A549 (cell line): ENCODE data around the gene PLCL1. TPM values are rescaled to one million over a fixed set of nuclear protein-coding genes. Genes with fewer than 3 reads are reported as not detected.

Source experiments
- ATAC-seq, 2 experiments: fragments of 200-7000 bp in 1 of 2; fragments of >200 bp in 1 of 2; cut with Nextera tagmentation in 1 of 2; cut with Tn5 transposase in 1 of 2; 3 replicates each; pipeline versions ENCODE4 v1.8.0 to v1.9.1; 2018 to 2020; ENCODE audit warnings: mild to moderate bottlenecking in 1 of 2, moderate library complexity in 1 of 2
- CTCF ChIA-PET: fragments of 300-600 bp; sonication (Branson Sonifier 250); formaldehyde crosslinking; extraction: SDS; loops from one replicate; lab custom pipeline; 2021; ENCODE audit warnings: antibody characterized with exemption, inconsistent platforms; lab: Yijun Ruan, JAX
- POLR2A ChIA-PET: fragments of 350-600 bp; formaldehyde crosslinking; extraction: SDS; loops from one replicate; lab custom pipeline; 2021; ENCODE audit warnings: antibody characterized with exemption, inconsistent platforms; lab: Yijun Ruan, JAX
- DNase-seq, 2 experiments: peaks; one replicate each; pipeline versions ENCODE4 v3.0.0 to v3.0.0-alpha.2; 2011 to 2016; ENCODE audit warnings: low read depth in 1 of 2, low spot score in 1 of 2
- FAIRE-seq: peaks from 2 replicates; lab custom pipeline; 2011; peaks lifted over from hg19 to GRCh38; lab: Jason Lieb, UNC
- H3K27ac ChIP-seq, 2 experiments: fragments of >200 bp; sonication (Bioruptor Twin); formaldehyde crosslinking; 3 replicates each; pipeline ENCODE4 v1.5.1; 2016 to 2017
- H3K4me1 ChIP-seq: fragments of >200 bp; sonication (Bioruptor Twin); formaldehyde crosslinking; 3 replicates; pipeline ENCODE4 v1.6.1; 2016
- H3K4me2 ChIP-seq: fragments of >200 bp; sonication (Bioruptor Twin); formaldehyde crosslinking; 3 replicates; pipeline ENCODE4 v1.6.1; 2016
- H3K4me3 ChIP-seq: fragments of >200 bp; sonication (Bioruptor Twin); formaldehyde crosslinking; 3 replicates; pipeline ENCODE4 v1.5.1; 2016
- H3K9me3 ChIP-seq: fragments of >200 bp; sonication (Bioruptor Twin); formaldehyde crosslinking; 3 replicates; pipeline ENCODE4 v1.6.1; 2016
- CEBPB ChIP-seq, 2 experiments: fragments of >200 bp in 1 of 2; sonication (Bioruptor Twin) in 1 of 2; formaldehyde crosslinking in 1 of 2; IDR thresholded peaks; 2 replicates each; pipeline ENCODE4 v1.6.1; 2012 to 2016
- ESRRA ChIP-seq: fragments of 150-350 bp; IDR thresholded peaks from 2 replicates; pipeline ENCODE4 v1.6.1; 2014; ENCODE audit warnings: mild to moderate bottlenecking, low read length, borderline replicate concordance
- FOXS1 ChIP-seq: fragments of 250-450 bp; sonication (Bioruptor Pico); IDR thresholded peaks from 2 replicates; pipeline ENCODE4 v1.5.0; 2020; ENCODE audit warnings: mild to moderate bottlenecking, moderate library complexity
- HMGXB4 ChIP-seq: fragments of 250-450 bp; sonication (Bioruptor Pico); IDR thresholded peaks from 2 replicates; pipeline ENCODE4 v1.5.0; 2021; ENCODE audit warnings: mild to moderate bottlenecking, moderate library complexity, borderline replicate concordance
- HOXA7 ChIP-seq: fragments of 250-450 bp; sonication (Bioruptor Pico); IDR thresholded peaks from 2 replicates; pipeline ENCODE4 v1.5.0; 2020; ENCODE audit warnings: mild to moderate bottlenecking, moderate library complexity
- MAFK ChIP-seq: fragments of 450-650 bp; IDR thresholded peaks from 2 replicates; pipeline ENCODE4 v1.6.1; 2014; ENCODE audit not compliant: partially characterized antibody
- NFE2L2 ChIP-seq: fragments of 150-350 bp; conservative IDR thresholded peaks from 2 replicates; pipeline ENCODE4 v1.6.1; 2014; ENCODE audit warnings: low read length
- NPAS2 ChIP-seq: fragments of 250-450 bp; sonication (Bioruptor Pico); IDR thresholded peaks from 2 replicates; pipeline ENCODE4 v1.8.0; 2022; ENCODE audit warnings: mild to moderate bottlenecking, moderate library complexity, borderline replicate concordance
- PHF8 ChIP-seq: fragments of 200-600 bp; sonication (generic); IDR thresholded peaks from 2 replicates; pipeline ENCODE4 v1.6.1; 2016; ENCODE audit warnings: low read depth, mild to moderate bottlenecking, antibody characterized with exemption, moderate library complexity, borderline replicate concordance
- REST ChIP-seq: fragments of 200-600 bp; sonication (generic); IDR thresholded peaks from 2 replicates; pipeline ENCODE4 v1.6.1; 2016; ENCODE audit warnings: antibody characterized with exemption, mild to moderate bottlenecking, moderate library complexity
- RFX5 ChIP-seq: fragments of 450-650 bp; IDR thresholded peaks from 2 replicates; pipeline ENCODE4 v1.7.1; 2014; ENCODE audit warnings: antibody characterized with exemption, mild to moderate bottlenecking, moderate library complexity
- SMC3 ChIP-seq: fragments of >200 bp; sonication (Bioruptor Twin); formaldehyde crosslinking; IDR thresholded peaks from 3 replicates; pipeline ENCODE4 v1.6.1; 2018; ENCODE audit warnings: inconsistent platforms
- SREBF2 ChIP-seq: fragments of 450-650 bp; IDR thresholded peaks from 2 replicates; pipeline ENCODE4 v1.6.1; 2014; ENCODE audit warnings: mild to moderate bottlenecking, moderate library complexity
- TP53 ChIP-seq: fragments of 250-450 bp; sonication (Bioruptor Pico); IDR thresholded peaks from 2 replicates; pipeline ENCODE4 v1.5.0; 2021; ENCODE audit warnings: mild to moderate bottlenecking, moderate library complexity
- USF2 ChIP-seq: fragments of 450-650 bp; IDR thresholded peaks from 2 replicates; pipeline ENCODE4 v1.6.1; 2014; ENCODE audit warnings: antibody characterized with exemption
- WGBS: methylation state at CpG from one replicate; pipeline ENCODE4 v1.1.6; 2017; ENCODE audit errors: missing lambda C conversion rate; 5-methylcytosine and 5-hydroxymethylcytosine counted together
- polyA plus RNA-seq, 4 experiments: library from polyadenylated mRNA; depleted of rRNA in 3 of 4; stranded (reverse); fragments of >200 nt; fragmentation: RNase III in 1 of 4; extraction: RNeasy Plus Mini Kit Qiagen cat#74134 plus additional on column Dnase treatment in 1 of 4; gene quantifications; 2 replicates in 3 of 4; 3 replicates in 1 of 4; pipeline ENCODE4 v1.2.3, GENCODE V29; 2011 to 2017

Gene PLCL1
- polyA plus RNA-seq, 2 of the 4 experiments (the other 2 are of a cell fraction), result 0.03 TPM

GRCh38 chr2:197990356-197990755 is 186.0 kb downstream of the PLCL1 start:
- TF ChIP-seq MAFK, result no peak
- TF ChIP-seq RFX5, result no peak
- no peak for TF ChIP-seq CEBPB (IDR thresholded peaks at IDR 0.05)
- TF ChIP-seq NFE2L2, result no peak
- TF ChIP-seq PHF8, result no peak
- TF ChIP-seq FOXS1 (CRISPR knock-in tag), result no peak
- TF ChIP-seq ESRRA, result no peak
- CTCF ChIA-PET, result no interaction called here

GRCh38 chr2:197992482-197993133 is 188.2 kb downstream of the PLCL1 start:
- CTCF ChIA-PET, result no interaction called here

More at GRCh38 chr2:197990356-197990755, 186.0 kb downstream of the PLCL1 start:
- ATAC-seq (no peak), DNase-seq (no peak), FAIRE-seq (no peak)
- H3K27ac ChIP-seq, result no peak overlapping the region
- H3K4me2 ChIP-seq, result no peak overlapping the region
- no peaks in the 10 kb centered on the region for H3K9me3 ChIP-seq
- POLR2A ChIA-PET, result no interaction called here
- no peaks in the 10 kb centered on the region for H3K4me1 ChIP-seq
- WGBS, result 39% methylated on average over 2 of the region's 2 CpGs
- no peak overlapping the region for H3K4me3 ChIP-seq

More at GRCh38 chr2:197992482-197993133, 188.2 kb downstream of the PLCL1 start:
- Histone ChIP-seq H3K4me3 (no peak overlapping the region), H3K9me3 (no peaks in the 10 kb centered on the region), H3K27ac (no peak overlapping the region), H3K4me1 (no peaks in the 10 kb centered on the region), H3K4me2 (no peak overlapping the region)
- POLR2A ChIA-PET, result no interaction called here
- no peak for DNase-seq
- no peak for ATAC-seq
- no peak for FAIRE-seq
- WGBS, result 32% methylated on average over 4 of the region's 4 CpGs
- no peak for TF ChIP-seq MAFK
- TF ChIP-seq SREBF2, result no peak
- TF ChIP-seq USF2, result no peak
- no peak for TF ChIP-seq TP53 (CRISPR knock-in tag)
- no peak for TF ChIP-seq REST
- no peak for TF ChIP-seq HOXA7
- no peak for TF ChIP-seq SMC3
- no peak for TF ChIP-seq NPAS2 (CRISPR knock-in tag)
- TF ChIP-seq HMGXB4 (CRISPR knock-in tag), result no peak
- TF ChIP-seq FOXS1 (CRISPR knock-in tag), result no peak
